Measurements from ENCODE around the gene UCHL3. TPM values are rescaled to one million over a fixed set of nuclear protein-coding genes. Genes with fewer than 3 reads are reported as not detected.

Gene UCHL3
- total and polyA plus RNA-seq, 2 donors (not counting 3 experiments of a cell fraction or from before 2014, with no cell fraction given): 31.3 to 46.8 TPM

GRCh38 chr13:75600371-75600770, 50.8 kb downstream of the UCHL3 start:
- H3K9me3 ChIP-seq (replicated peaks; ENCODE audit: control insufficient read depth, insufficient read depth, low read length): no peaks in the 10 kb centered on the region
- ChIA-PET CTCF (no interaction called here), POLR2A (no interaction called here)
- H3K36me3 ChIP-seq (ENCODE audit: control insufficient read depth in 2 of 2, extremely low read depth in 1 of 2, insufficient read depth in 2 of 2, low read length in 2 of 2): peaks cover 0 to 2% of the 10 kb centered on the region in 2 experiments
- H4K20me1 ChIP-seq (replicated peaks; ENCODE audit: control insufficient read depth, extremely low read depth, insufficient read depth, low read length): no peaks in the 10 kb centered on the region
- H3K9me1 ChIP-seq (replicated peaks; ENCODE audit: control insufficient read depth, extremely low read depth, insufficient read depth, low read length): no peaks in the 10 kb centered on the region
- no peak overlapping the region for H3K4me3 ChIP-seq (replicated peaks in 1 of 3; ENCODE audit: insufficient read depth in 1 of 3, low read depth in 1 of 3, low read length in 3 of 3)
- H2AFZ ChIP-seq (ENCODE audit: low read depth, low read length): no peak overlapping the region
- no peaks in the 10 kb centered on the region for H3K27me3 ChIP-seq (ENCODE audit: control insufficient read depth in 2 of 2, insufficient read depth in 2 of 2, low read length in 2 of 2)
- no TSS peak for BruUV-seq (replicated peaks)
- FAIRE-seq: no peak
- DNase-seq (ENCODE audit: low read depth, low spot score): no peak
- no peak overlapping the region for H3K4me2 ChIP-seq (ENCODE audit: insufficient read depth, low read length)
- H3K27ac ChIP-seq (ENCODE audit: insufficient read depth, low read depth, low read length): no peak overlapping the region
- no peak overlapping the region for H3K9ac ChIP-seq (replicated peaks; ENCODE audit: extremely low read depth, insufficient read depth, low read length)
- dilution Hi-C loops (cut with MboI; ENCODE audit: extremely low pct_ligation_motif_present, low sequenced_read_pairs): no loop called here
- TF ChIP-seq POLR2A (IDR thresholded peaks at IDR 0.05; ENCODE audit: low read depth, low read length): no peak
- TF ChIP-seq FOS (IDR thresholded peaks at IDR 0.05; ENCODE audit: borderline replicate concordance, insufficient read depth, low read length): no peak
- TF ChIP-seq GATA2 (IDR thresholded peaks at IDR 0.05; ENCODE audit: insufficient read depth, insufficient read length, low read depth, low read length): no peak
- no peak for TF ChIP-seq JUN (IDR thresholded peaks at IDR 0.05; ENCODE audit: borderline replicate concordance, insufficient read depth, insufficient read length, low read depth)
- no peak for TF ChIP-seq POLR2AphosphoS5 (IDR thresholded peaks at IDR 0.05; ENCODE audit: insufficient read depth, low read depth, low read length)
- no peak for TF ChIP-seq MYC (IDR thresholded peaks at IDR 0.05; ENCODE audit: low read depth, low read length)
- no peak for TF ChIP-seq CTCF (IDR thresholded peaks at IDR 0.05; ENCODE audit: extremely low read depth in 1 of 2, insufficient read depth in 1 of 2, low read depth in 1 of 2, low read length in 2 of 2)
- no peak for TF ChIP-seq MAX (IDR thresholded peaks at IDR 0.05; ENCODE audit: insufficient read depth, insufficient read length)
- TF ChIP-seq EZH2 (IDR thresholded peaks at IDR 0.05; ENCODE audit: borderline replicate concordance, low read depth, low read length, severe bottlenecking): no peak
- no peaks in the 10 kb centered on the region for H3K79me2 ChIP-seq (ENCODE audit: control insufficient read depth, insufficient read depth, low read length)
- no peaks in the 10 kb centered on the region for H3K4me1 ChIP-seq (ENCODE audit: control insufficient read depth, extremely low read depth, insufficient read depth, low read length)
- intact Hi-C loops (cut with micrococcal nuclease): no loop called here
